Ishikawa (cell line): ENCODE measurements around the gene LOXHD1.
A peak's percentile ranks its signal among the peaks of the same experiment; 100 is the strongest.

Source experiments
- CEBPB ChIP-seq: IDR thresholded peaks from 2 replicates; pipeline ENCODE4 v1.6.1; 2012
- CREB1 ChIP-seq: IDR thresholded peaks from 2 replicates; pipeline ENCODE4 v1.6.1; 2012; ENCODE audit warnings: low read depth
- EGR1 ChIP-seq: IDR thresholded peaks from 2 replicates; pipeline ENCODE4 v1.6.1; 2012
- EP300 ChIP-seq: IDR thresholded peaks from 2 replicates; pipeline ENCODE4 v1.6.1; 2012; ENCODE audit warnings: borderline replicate concordance
- FOXM1 ChIP-seq: IDR thresholded peaks from 2 replicates; pipeline ENCODE4 v1.6.1; 2012; ENCODE audit warnings: low read depth, borderline replicate concordance
- MAX ChIP-seq: IDR thresholded peaks from 2 replicates; pipeline ENCODE4 v1.6.1; 2012
- NFIC ChIP-seq: IDR thresholded peaks from 2 replicates; pipeline ENCODE4 v1.6.1; 2012
- RAD21 ChIP-seq: IDR thresholded peaks from 2 replicates; pipeline ENCODE4 v1.6.1; 2012; ENCODE audit warnings: low read depth
- REST ChIP-seq: IDR thresholded peaks from 2 replicates; pipeline ENCODE4 v1.6.1; 2012; ENCODE audit warnings: low read depth, mild to moderate bottlenecking
- TAF1 ChIP-seq: IDR thresholded peaks from 2 replicates; pipeline ENCODE4 v1.6.1; 2012; ENCODE audit warnings: low read depth, mild to moderate bottlenecking
- TCF12 ChIP-seq: IDR thresholded peaks from 2 replicates; pipeline ENCODE4 v1.6.1; 2012; ENCODE audit warnings: low read depth
- TEAD4 ChIP-seq: IDR thresholded peaks from 2 replicates; pipeline ENCODE4 v1.6.1; 2012
- USF1 ChIP-seq: IDR thresholded peaks from 2 replicates; pipeline ENCODE4 v1.6.1; 2012
- YY1 ChIP-seq: IDR thresholded peaks from 2 replicates; pipeline ENCODE4 v1.6.1; 2012; ENCODE audit warnings: low read depth
- ZBTB7A ChIP-seq: IDR thresholded peaks from 2 replicates; pipeline ENCODE4 v1.6.1; 2012; ENCODE audit warnings: low read depth

The LOXHD1 gene

GRCh38 chr18:46636040-46636630 is 20.9 kb downstream of the LOXHD1 start:
- TF ChIP-seq TEAD4 = no peak

- TF ChIP-seq YY1 = no peak
- peak; percentile 79 for TF ChIP-seq CEBPB
These were observed 24.5 kb downstream of the LOXHD1 start for GRCh38 chr18:46632401-46633071.

- TF ChIP-seq ZBTB7A (no peak), MAX (no peak), TCF12 (no peak), FOXM1 (no peak), REST (no peak), TEAD4 (no peak), RAD21 (no peak)
These were observed 26.0 kb downstream of the LOXHD1 start for GRCh38 chr18:46630991-46631390.

- TF ChIP-seq CEBPB = no peak
- TF ChIP-seq FOXM1 = no peak
- TF ChIP-seq EP300 = no peak
- no peak for TF ChIP-seq NFIC
- no peak for TF ChIP-seq RAD21
- TF ChIP-seq TAF1 = no peak
- no peak for TF ChIP-seq ZBTB7A
- TF ChIP-seq MAX = no peak
- no peak for TF ChIP-seq REST
- no peak for TF ChIP-seq USF1
- no peak for TF ChIP-seq EGR1
- TF ChIP-seq TEAD4 = no peak
- TF ChIP-seq CREB1 = no peak
- no peak for TF ChIP-seq TCF12
- no peak for TF ChIP-seq YY1
These were observed 26.9 kb downstream of the LOXHD1 start for GRCh38 chr18:46630160-46630559.

- no peak for TF ChIP-seq TEAD4
- no peak for TF ChIP-seq FOXM1
These were observed 27.7 kb downstream of the LOXHD1 start for GRCh38 chr18:46629361-46629760.

GRCh38 chr18:46628206-46628605 is 28.8 kb downstream of the LOXHD1 start:
- no peak for TF ChIP-seq EGR1
- TF ChIP-seq TCF12 = no peak
- no peak for TF ChIP-seq TEAD4
- TF ChIP-seq USF1 = no peak

GRCh38 chr18:46627136-46627535 is 29.9 kb downstream of the LOXHD1 start:
- no peak for TF ChIP-seq TCF12
- TF ChIP-seq FOXM1 = no peak
- no peak for TF ChIP-seq CREB1
- TF ChIP-seq NFIC = no peak
- TF ChIP-seq RAD21 = no peak
- no peak for TF ChIP-seq EP300
- no peak for TF ChIP-seq USF1
- TF ChIP-seq TEAD4 = no peak
- no peak for TF ChIP-seq YY1
- no peak for TF ChIP-seq EGR1
- TF ChIP-seq REST = no peak
- no peak for TF ChIP-seq TAF1
- no peak for TF ChIP-seq CEBPB
- no peak for TF ChIP-seq ZBTB7A
- TF ChIP-seq MAX = no peak
